ENCODE data around the gene SFTPB.

Gene SFTPB

DNA sequence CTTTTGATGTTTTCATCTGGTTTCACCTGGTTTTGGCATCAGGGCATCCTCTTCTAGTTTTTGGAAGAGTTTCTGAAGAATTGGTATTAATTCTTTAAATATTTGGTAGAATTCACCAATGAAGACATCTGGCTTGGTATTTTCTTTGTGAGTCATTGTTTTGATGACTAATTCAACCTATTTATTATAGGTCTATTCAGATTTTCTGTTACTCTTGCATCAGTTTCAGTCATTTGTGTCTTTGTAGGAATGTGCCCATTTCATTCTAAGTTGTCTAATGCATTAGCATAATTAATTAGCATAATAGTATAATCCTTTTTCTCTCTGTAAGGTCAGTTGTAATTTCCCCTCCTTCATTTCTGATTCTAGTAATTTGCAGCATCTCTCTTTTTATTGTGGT is 34.2 kb upstream of the SFTPB start:
- no peak for DNase-seq (ENCODE audit: insufficient read length, low spot score)
- FAIRE-seq = no peak
- TF ChIP-seq, protein P1, sequence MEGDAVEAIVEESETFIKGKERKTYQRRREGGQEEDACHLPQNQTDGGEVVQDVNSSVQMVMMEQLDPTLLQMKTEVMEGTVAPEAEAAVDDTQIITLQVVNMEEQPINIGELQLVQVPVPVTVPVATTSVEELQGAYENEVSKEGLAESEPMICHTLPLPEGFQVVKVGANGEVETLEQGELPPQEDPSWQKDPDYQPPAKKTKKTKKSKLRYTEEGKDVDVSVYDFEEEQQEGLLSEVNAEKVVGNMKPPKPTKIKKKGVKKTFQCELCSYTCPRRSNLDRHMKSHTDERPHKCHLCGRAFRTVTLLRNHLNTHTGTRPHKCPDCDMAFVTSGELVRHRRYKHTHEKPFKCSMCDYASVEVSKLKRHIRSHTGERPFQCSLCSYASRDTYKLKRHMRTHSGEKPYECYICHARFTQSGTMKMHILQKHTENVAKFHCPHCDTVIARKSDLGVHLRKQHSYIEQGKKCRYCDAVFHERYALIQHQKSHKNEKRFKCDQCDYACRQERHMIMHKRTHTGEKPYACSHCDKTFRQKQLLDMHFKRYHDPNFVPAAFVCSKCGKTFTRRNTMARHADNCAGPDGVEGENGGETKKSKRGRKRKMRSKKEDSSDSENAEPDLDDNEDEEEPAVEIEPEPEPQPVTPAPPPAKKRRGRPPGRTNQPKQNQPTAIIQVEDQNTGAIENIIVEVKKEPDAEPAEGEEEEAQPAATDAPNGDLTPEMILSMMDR (IDR thresholded peaks at IDR 0.05; ENCODE audit: insufficient read depth, missing control alignments) = no peak

DNA sequence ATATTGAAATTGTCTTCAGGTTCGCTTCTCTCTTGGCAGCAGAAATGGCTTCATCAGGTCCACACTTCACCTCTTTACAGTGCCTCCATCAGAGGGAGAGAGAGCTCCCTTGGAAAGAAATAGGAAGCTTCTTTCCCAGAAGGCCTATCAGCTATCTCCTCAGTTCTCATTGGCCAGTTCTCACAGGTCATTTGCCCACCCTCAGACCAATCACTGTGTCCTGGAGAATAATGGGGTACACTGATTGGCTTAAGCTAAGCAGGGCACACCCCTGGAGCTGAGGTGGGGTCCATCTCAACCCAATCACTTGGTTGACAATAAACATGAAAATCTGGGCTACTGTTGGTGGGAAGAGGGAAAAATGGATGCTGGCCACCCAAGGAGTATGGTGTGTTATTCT is 31.3 kb upstream of the SFTPB start:
- TF ChIP-seq, protein P1 (IDR thresholded peaks at IDR 0.05; ENCODE audit: insufficient read depth, missing control alignments) = no peak
- no peak for DNase-seq (ENCODE audit: insufficient read length, low spot score)
- no peak for FAIRE-seq

DNA sequence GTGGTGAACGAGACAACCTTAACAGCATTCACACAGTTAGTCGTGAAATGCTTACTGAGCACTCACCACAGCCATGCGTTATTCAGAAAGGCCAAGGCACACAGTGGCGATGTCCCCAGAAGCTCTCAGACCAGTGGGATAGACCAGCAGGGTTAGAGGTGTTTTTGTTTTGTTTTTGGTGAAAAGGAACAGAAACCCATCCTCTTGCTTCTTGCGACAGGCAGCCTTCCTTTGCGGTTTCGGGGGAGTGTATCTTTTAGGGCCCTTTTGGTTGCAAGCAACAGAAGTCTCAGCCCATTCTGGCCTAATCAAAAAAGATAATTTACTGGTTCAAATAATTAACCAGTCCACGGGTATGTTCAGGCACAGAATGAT is 30.9 kb upstream of the SFTPB start:
- FAIRE-seq (no peak), DNase-seq (ENCODE audit: insufficient read length, low spot score) (no peak)
- TF ChIP-seq, protein P1 (IDR thresholded peaks at IDR 0.05; ENCODE audit: insufficient read depth, missing control alignments) = no peak

DNA sequence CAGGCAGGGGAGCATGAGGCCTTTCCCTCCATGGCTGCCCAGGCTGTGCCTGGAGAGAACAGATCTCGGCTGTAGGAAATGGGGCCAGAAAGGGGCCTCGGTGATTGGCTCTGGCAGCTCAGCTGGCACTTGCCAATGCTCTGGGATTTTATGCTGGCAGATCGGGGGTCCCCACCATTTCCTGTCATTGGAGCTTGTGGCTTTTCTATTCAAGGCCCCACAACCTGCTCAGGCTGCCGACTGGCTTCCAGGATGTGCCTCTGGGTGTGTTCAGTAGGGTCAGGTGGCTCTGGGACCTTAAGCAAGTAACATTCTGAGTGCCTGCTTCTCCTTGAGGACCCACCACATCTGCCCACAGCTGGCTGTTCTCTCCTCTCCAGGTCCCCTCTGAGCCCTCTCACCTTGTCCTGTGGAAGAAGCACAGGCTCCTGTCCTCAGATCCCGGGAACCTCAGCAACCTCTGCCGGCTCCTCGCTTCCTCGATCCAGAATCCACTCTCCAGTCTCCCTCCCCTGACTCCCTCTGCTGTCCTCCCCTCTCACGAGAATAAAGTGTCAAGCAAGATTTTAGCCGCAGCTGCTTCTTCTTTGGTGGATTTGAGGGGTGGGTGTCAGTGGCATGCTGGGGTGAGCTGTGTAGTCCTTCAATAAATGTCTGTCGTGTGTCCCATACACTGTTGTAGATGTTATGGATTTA is 30.3 kb upstream of the SFTPB start:
- FAIRE-seq (no peak), DNase-seq (ENCODE audit: insufficient read length, low spot score) (no peak)
- TF ChIP-seq, protein P1 (IDR thresholded peaks at IDR 0.05; ENCODE audit: insufficient read depth, missing control alignments) = no peak

DNA sequence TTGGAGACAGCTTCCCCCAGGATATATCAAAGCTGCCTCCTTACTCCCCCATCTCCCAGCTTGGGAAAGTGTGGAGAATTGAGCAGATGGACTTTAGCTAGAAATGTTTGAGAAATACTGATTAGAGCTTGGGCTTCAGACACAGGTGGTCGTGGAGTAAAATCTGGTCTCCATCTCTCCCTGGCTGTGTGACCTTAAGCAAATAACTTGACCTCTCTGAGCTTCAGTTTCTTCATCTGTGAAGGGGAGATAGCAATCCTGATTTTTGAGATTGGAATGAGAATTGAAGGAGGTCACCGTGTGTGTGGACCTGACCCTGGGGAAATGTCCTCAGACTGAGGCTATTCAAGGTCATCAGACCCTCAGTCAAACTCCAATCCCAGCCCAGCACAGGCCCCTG is 29.7 kb upstream of the SFTPB start:
- TF ChIP-seq, protein P1 (IDR thresholded peaks at IDR 0.05; ENCODE audit: insufficient read depth, missing control alignments) = no peak
- no peak for FAIRE-seq
- no peak for DNase-seq (ENCODE audit: insufficient read length, low spot score)

DNA sequence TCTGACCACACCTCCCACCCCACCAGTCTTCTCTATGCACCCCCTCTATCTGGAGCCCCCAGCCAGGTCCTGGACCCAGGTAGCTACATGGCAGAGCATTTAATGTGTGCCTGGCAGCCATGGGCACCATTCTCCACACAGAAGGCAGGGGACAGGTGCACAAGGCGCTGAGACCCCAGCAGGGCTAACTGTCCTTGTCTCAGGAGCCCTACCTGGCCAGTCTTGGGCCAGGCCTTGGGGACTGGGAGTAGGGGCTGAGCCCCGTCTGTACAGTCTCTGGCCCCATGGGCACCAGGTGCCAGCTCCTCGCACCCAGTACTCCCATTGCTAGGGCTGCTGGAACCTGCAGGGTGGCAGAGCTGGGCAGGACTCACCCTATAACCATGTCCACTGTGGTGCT is 29.1 kb upstream of the SFTPB start:
- DNase-seq (ENCODE audit: insufficient read length, low spot score) (no peak), FAIRE-seq (no peak)
- TF ChIP-seq, protein P1 (IDR thresholded peaks at IDR 0.05; ENCODE audit: insufficient read depth, missing control alignments) = no peak
